ENCODE data around the gene DKK3.

The DKK3 gene

GRCh38 chr11:11981840-11982239, 26.6 kb downstream of the DKK3 start:
- no peak for DNase-seq (ENCODE audit: low spot score)

- no peak for DNase-seq (ENCODE audit: low spot score)
Observed at GRCh38 chr11:11981364-11981763, 27.1 kb downstream of the DKK3 start.

- no peak for DNase-seq (ENCODE audit: low spot score)
Observed at GRCh38 chr11:11980841-11981308, 27.6 kb downstream of the DKK3 start.

GRCh38 chr11:11980200-11980599, 28.2 kb downstream of the DKK3 start:
- no peak for DNase-seq (ENCODE audit: low spot score)

- DNase-seq (ENCODE audit: low spot score), result no peak
Observed at GRCh38 chr11:11979488-11980117, 28.8 kb downstream of the DKK3 start.

- DNase-seq (ENCODE audit: low spot score), result no peak
Observed at GRCh38 chr11:11978792-11979487, 29.5 kb downstream of the DKK3 start.

GRCh38 chr11:11978098-11978637, 30.3 kb downstream of the DKK3 start:
- no peak for DNase-seq (ENCODE audit: low spot score)

GRCh38 chr11:11977206-11977938, 31.1 kb downstream of the DKK3 start:
- peak; percentile 85 for DNase-seq (ENCODE audit: low spot score)

GRCh38 chr11:11976481-11977127, 31.8 kb downstream of the DKK3 start:
- DNase-seq (ENCODE audit: low spot score), result no peak

GRCh38 chr11:11975201-11976092, 33.0 kb downstream of the DKK3 start:
- no peak for DNase-seq (ENCODE audit: low spot score)

GRCh38 chr11:11973866-11974265, 34.6 kb downstream of the DKK3 start:
- no peak for DNase-seq (ENCODE audit: low spot score)

- DNase-seq (ENCODE audit: low spot score), result no peak
Observed at GRCh38 chr11:11973361-11973800, 35.0 kb downstream of the DKK3 start.

GRCh38 chr11:11972730-11973341, 35.6 kb downstream of the DKK3 start:
- DNase-seq (ENCODE audit: low spot score), result no peak

- DNase-seq (ENCODE audit: low spot score), result no peak
Observed at GRCh38 chr11:11971906-11972547, 36.4 kb downstream of the DKK3 start.

GRCh38 chr11:11970556-11970955, 37.9 kb downstream of the DKK3 start:
- no peak for DNase-seq (ENCODE audit: low spot score)

GRCh38 chr11:11969380-11970215, 38.8 kb downstream of the DKK3 start:
- no peak for DNase-seq (ENCODE audit: low spot score)

GRCh38 chr11:11968511-11969280, 39.7 kb downstream of the DKK3 start:
- no peak for DNase-seq (ENCODE audit: low spot score)

Measured in RKO (cell line).